NCI-H1694 (cell line): ENCODE measurements around the gene ICAM5.
"Not testable (repeated sequence)": the region's sequence is repeated elsewhere in the genome, so short reads cannot be mapped to it uniquely, and the experiment has no call there.

Experiments used
- DNase-seq: peaks from one replicate; lab custom pipeline; 2025; lab: John Stamatoyannopoulos, UW

ICAM5 gene

GRCh38 chr19:10270180-10270615, 19.6 kb upstream of the ICAM5 start:
- DNase-seq = no peak

- no peak for DNase-seq
These were observed 18.9 kb upstream of the ICAM5 start, which contains the start of gene ICAM1 for GRCh38 chr19:10270616-10271394. Gene ICAM1, plus strand, starts transcription at chr19:10271120. Its CDS starts 40 bp downstream, at chr19:10271160.

DNA sequence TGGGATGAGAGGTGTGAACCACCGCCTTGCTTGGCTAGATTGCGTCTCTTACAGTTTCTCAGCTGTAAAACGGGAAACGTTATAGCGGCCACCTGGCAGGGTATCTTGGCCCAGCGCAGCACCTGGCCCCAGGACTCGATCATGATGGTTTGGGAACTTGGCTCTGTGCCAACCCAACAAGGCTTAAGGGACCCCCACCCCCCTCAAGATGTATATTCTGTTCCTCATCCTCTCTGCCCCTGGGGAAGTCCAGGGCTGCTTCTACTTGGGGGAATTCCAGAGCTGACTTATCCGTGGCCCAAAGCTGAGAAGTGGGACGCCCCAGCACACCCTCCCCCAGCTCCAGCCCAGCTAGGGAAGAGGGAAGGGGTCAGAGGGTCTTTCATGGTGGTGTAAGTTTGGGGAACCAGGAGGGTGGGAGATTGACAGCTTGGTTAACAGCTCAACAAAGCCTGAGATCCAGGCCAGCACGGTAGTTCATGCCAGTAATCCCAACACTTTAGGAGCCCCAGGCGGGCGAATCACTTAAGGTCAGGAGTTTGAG, 18.1 kb upstream of the ICAM5 start:
- no peak for DNase-seq

DNA sequence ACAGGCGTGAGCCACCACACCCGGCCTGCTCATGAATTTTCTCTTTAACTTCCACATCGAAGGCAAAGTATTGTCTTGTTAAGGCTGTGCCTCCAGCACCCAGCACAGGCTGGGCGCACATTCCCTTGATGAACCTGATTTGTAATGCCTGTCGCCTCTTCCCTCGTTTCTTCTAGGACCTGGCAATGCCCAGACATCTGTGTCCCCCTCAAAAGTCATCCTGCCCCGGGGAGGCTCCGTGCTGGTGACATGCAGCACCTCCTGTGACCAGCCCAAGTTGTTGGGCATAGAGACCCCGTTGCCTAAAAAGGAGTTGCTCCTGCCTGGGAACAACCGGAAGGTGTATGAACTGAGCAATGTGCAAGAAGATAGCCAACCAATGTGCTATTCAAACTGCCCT, 15.2 kb upstream of the ICAM5 start:
- no peak for DNase-seq

GRCh38 chr19:10277795-10278589, 11.8 kb upstream of the ICAM5 start:
- DNase-seq = no peak

GRCh38 chr19:10278935-10279334, 10.8 kb upstream of the ICAM5 start:
- no peak for DNase-seq

DNA sequence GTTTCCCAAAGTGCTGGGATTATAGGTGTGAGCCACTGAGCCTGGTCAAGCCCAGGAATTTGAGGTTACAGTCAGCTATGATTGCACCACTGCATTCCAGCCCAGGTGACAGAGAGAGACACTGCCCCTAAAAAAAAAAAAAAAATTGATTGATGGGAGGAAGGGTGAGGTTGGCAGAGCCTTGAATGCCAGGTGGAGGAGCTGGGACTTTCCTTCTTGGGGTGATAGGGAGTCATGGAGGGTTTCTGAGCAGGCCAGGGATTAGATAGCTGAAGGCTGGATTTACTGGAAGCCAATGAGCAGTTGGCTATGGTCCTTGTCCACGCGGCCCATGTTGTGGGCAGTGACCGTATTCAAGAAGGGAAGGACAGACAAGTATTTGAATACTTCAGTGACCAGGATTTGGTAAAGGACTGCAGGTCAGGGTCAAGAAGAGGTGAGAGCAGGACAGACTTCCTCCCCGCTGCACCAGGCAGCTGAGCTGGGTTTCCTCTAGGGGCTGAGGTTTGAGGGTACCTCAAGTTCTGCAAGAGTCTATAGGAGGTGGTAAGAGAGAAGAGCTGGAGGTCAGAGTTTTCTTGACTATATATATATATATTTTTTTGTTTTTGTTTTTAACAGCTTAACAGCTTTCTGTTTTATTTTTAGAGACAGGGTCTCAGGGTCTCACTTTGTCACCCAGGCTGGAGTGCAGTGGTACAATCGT, 9.9 kb upstream of the ICAM5 start:
- DNase-seq = no peak

DNA sequence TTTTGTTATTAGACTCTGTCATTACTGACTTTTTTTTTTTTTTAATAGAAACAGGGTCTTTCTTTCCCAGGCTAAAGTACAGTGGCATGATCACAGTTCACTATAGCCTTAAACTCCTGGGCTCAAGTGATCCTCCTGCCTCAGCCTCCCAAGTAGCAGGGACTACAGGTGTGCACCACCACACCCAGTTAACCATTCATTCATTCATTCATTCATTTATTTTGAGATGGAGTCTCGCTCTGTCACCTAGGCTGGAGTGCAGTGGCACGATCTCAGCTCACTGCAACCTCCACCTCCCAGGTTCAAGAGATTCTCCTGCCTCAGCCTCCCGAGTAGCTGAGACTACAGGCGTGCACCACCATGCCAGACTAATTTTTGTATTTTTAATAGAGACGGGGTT, 7.7 kb upstream of the ICAM5 start:
- DNase-seq = not testable (repeated sequence)

GRCh38 chr19:10283301-10284064, 6.3 kb upstream of the ICAM5 start:
- no peak for DNase-seq

DNA sequence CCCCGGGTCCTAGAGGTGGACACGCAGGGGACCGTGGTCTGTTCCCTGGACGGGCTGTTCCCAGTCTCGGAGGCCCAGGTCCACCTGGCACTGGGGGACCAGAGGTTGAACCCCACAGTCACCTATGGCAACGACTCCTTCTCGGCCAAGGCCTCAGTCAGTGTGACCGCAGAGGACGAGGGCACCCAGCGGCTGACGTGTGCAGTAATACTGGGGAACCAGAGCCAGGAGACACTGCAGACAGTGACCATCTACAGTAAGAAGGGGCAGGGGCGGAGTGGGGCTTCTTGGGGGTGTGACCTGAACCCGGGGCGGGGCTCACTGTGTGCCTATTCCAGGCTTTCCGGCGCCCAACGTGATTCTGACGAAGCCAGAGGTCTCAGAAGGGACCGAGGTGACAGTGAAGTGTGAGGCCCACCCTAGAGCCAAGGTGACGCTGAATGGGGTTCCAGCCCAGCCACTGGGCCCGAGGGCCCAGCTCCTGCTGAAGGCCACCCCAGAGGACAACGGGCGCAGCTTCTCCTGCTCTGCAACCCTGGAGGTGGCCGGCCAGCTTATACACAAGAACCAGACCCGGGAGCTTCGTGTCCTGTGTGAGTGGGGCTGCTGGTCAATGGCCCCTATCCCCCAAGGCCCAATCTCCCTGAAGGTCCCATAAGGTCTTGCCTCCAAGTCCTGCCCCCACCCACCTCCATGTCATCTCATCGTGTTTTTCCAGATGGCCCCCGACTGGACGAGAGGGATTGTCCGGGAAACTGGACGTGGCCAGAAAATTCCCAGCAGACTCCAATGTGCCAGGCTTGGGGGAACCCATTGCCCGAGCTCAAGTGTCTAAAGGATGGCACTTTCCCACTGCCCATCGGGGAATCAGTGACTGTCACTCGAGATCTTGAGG, 5.4 kb upstream of the ICAM5 start:
- no peak for DNase-seq

DNA sequence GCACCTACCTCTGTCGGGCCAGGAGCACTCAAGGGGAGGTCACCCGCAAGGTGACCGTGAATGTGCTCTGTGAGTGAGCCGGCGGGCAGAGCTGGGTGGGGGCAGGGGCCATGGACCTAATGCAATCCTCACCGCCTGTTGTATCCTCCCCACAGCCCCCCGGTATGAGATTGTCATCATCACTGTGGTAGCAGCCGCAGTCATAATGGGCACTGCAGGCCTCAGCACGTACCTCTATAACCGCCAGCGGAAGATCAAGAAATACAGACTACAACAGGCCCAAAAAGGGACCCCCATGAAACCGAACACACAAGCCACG, 4.8 kb upstream of the ICAM5 start:
- DNase-seq = no peak

- DNase-seq = no peak
These were observed 4.4 kb upstream of the ICAM5 start for GRCh38 chr19:10285393-10285792.

DNA sequence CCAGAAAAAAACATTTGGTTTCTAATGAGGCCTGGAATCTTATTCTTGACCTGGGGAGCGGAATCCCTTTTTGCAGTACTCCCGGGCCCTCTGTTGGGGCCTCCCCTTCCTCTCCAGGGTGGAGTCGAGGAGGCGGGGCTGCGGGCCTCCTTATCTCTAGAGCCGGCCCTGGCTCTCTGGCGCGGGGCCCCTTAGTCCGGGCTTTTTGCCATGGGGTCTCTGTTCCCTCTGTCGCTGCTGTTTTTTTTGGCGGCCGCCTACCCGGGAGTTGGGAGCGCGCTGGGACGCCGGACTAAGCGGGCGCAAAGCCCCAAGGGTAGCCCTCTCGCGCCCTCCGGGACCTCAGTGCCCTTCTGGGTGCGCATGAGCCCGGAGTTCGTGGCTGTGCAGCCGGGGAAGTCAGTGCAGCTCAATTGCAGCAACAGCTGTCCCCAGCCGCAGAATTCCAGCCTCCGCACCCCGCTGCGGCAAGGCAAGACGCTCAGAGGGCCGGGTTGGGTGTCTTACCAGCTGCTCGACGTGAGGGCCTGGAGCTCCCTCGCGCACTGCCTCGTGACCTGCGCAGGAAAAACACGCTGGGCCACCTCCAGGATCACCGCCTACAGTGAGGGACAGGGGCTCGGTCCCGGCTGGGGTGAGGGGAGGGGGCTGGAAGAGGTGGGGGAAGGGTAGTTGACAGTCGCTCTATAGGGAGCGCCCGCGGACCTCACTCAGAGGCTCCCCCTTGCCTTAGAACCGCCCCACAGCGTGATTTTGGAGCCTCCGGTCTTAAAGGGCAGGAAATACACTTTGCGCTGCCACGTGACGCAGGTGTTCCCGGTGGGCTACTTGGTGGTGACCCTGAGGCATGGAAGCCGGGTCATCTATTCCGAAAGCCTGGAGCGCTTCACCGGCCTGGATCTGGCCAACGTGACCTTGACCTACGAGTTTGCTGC, 2.7 kb upstream of the ICAM5 start, which contains the start of gene ICAM4:
ICAM4 (plus strand) TSS at position 153 of the 935 bp plus-strand sequence; CDS start at position 211, 58 bp downstream.
- no peak for DNase-seq

DNA sequence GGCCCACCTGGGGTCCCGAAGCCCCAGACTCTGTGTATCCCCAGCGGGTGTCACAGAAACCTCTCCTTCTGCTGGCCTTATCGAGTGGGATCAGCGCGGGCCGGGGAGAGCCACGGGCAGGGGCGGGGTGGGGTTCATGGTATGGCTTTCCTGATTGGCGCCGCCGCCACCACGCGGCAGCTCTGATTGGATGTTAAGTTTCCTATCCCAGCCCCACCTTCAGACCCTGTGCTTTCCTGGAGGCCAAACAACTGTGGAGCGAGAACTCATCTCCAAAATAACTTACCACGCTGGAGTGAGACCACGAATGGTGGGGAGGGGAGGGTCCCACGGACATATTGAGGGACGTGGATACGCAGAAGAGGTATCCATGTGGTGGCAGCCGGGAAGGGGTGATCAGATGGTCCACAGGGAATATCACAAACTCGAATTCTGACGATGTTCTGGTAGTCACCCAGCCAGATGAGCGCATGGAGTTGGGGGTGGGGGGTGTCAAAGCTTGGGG, 1.0 kb upstream of the ICAM5 start:
- DNase-seq = no peak

GRCh38 chr19:10289167-10289835, 451 bp upstream of the ICAM5 start:
- no peak for DNase-seq

DNA sequence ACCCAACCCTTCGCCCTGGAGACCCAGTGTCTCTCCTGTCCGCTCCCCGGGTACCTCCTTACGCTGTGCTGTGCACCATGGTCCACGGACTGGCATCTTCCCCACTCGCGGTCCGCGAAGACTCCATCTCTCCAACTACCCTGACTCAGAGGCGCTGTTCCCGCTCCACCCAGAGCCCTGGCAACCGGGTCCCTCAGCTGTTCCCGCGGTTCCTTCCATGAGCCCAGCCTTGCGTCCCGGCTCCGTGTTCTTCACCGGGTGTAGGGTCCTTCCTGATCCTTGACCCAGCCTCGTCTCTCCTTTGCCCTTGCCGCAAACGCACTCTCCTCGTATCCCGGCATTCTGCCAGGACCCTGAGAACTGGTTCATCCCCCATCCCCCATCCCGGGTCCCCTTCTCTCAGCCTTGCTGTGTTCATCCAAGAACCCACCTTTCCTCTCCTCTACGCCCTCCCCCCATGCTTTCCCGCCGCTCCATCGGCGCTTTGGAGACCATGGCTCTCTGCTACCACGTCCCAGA, 664 bp downstream of the ICAM5 start:
- DNase-seq = no peak

DNA sequence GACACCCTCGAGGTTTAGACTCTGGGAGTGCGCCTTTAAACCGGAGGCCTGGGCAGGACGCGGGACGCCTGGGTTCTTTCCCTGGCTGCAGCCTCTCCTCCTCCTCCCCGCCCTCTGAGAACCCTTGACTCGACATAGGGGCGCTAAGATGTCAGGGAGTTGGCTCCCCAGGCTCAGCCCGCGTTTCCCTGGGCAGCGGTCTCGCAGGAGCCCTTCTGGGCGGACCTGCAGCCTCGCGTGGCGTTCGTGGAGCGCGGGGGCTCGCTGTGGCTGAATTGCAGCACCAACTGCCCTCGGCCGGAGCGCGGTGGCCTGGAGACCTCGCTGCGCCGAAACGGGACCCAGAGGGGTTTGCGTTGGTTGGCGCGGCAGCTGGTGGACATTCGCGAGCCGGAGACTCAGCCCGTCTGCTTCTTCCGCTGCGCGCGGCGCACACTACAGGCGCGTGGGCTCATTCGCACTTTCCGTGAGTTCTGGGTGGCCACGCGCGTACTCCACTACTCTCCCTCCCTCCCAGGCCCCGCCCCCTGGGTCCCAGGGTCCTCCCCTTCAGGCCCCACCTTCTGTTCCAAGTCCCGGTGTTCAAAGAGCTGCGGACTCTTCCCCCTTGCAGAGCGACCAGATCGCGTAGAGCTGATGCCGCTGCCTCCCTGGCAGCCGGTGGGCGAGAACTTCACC, 1.3 kb downstream of the ICAM5 start:
- no peak for DNase-seq
